OCI-LY1 (cell line): Measurements from ENCODE around the gene AGAP1.

Experiments
- EZH2 ChIP-seq: fragments of 200-600 bp; sonication (generic), shearing (Covaris generic); IDR thresholded peaks from 2 replicates; pipeline ENCODE4 v1.8.0; 2017; ENCODE audit warnings: borderline replicate concordance, mixed run types, mild to moderate bottlenecking, antibody characterized with exemption, low read length, moderate library complexity, mixed read lengths
- TF ChIP-seq, protein P1 (sequence below): fragments of 200-600 bp; sonication (generic), shearing (Covaris generic); IDR thresholded peaks from 2 replicates; pipeline ENCODE4 v1.5.1; 2017; ENCODE audit warnings: mild to moderate bottlenecking, antibody characterized with exemption, low read length, moderate library complexity, mixed read lengths

DNA sequence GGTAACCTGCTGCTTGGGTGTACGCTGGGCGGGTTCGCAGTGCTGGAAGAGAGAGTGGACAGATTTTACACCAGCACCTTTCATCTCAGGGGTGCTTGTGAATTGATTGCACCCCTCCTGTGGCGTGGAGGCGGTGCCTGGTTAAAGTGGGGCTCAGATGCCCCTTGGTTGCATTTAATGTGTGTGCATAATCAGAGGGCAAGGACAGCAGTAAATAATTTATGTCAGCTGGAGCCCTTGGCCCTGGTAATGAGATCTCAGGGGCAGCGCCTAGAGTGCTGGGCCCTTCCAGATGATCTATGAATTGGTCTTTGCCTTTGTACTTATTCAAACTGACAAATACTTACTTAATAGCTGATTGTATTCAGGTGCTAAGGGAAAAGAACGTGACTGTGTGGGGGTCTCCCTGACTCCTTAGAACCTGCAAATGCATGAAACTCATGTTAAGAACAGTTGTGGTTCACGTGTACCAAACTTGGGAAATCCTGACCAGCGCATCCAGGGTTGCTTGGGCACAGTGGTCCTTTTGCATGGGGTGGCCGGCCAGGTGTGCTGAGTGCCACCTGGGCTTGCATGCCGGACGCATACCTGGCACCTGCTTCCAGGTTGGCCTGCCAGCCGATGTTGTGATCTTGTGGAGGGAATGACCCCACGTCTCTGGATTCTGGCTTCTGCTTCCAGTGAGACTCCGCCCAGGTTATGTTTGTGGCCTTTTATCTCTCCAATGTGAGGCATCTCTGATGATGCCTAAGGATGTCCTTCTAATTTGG lies 118.5 kb downstream of the AGAP1 start:
- TF ChIP-seq, protein P1, sequence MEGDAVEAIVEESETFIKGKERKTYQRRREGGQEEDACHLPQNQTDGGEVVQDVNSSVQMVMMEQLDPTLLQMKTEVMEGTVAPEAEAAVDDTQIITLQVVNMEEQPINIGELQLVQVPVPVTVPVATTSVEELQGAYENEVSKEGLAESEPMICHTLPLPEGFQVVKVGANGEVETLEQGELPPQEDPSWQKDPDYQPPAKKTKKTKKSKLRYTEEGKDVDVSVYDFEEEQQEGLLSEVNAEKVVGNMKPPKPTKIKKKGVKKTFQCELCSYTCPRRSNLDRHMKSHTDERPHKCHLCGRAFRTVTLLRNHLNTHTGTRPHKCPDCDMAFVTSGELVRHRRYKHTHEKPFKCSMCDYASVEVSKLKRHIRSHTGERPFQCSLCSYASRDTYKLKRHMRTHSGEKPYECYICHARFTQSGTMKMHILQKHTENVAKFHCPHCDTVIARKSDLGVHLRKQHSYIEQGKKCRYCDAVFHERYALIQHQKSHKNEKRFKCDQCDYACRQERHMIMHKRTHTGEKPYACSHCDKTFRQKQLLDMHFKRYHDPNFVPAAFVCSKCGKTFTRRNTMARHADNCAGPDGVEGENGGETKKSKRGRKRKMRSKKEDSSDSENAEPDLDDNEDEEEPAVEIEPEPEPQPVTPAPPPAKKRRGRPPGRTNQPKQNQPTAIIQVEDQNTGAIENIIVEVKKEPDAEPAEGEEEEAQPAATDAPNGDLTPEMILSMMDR: no peak
- no peak for TF ChIP-seq EZH2
